T-helper 17 cell (primary cell): ENCODE results near the gene ARMC12. TPM values are rescaled to one million over a fixed set of nuclear protein-coding genes. Genes with fewer than 3 reads are reported as not detected.

Source experiments
- ATAC-seq: fragments of 150-1000 bp; cut with Tn5 transposase; 2 replicates; pipeline ENCODE4 v1.10.0; 2021; ENCODE audit warnings: mild to moderate bottlenecking, moderate library complexity
- DNase-seq, 3 donors: peaks; one replicate each; pipeline versions ENCODE4 v3.0.0 to v3.0.0-alpha.2; 2020 to 2021
- H3K9me3 ChIP-seq: one replicate; pipeline ENCODE4 v1.7.0; 2013; ENCODE audit warnings: low read length, mild to moderate bottlenecking; ENCODE audit not compliant: control insufficient read depth, poor library complexity, severe bottlenecking
- H3K27ac Mint-ChIP-seq: one replicate; pipeline ENCODE4 v1.8.0; 2022; ENCODE audit warnings: mild to moderate bottlenecking, moderate library complexity, mixed read lengths
- H3K27me3 Mint-ChIP-seq: one replicate; pipeline ENCODE4 v1.8.0; 2022; ENCODE audit warnings: mixed read lengths
- H3K36me3 Mint-ChIP-seq: one replicate; pipeline ENCODE4 v1.8.0; 2022; ENCODE audit warnings: low read depth, mixed read lengths
- H3K4me1 Mint-ChIP-seq: one replicate; pipeline ENCODE4 v1.8.0; 2022; ENCODE audit warnings: mild to moderate bottlenecking, mixed read lengths
- H3K4me3 Mint-ChIP-seq: one replicate; pipeline ENCODE4 v1.8.0; 2022; ENCODE audit warnings: mild to moderate bottlenecking, moderate library complexity, mixed read lengths
- total RNA-seq, 4 donors: library from RNA in 2 of 4; stranded (reverse) in 2 of 4; gene quantifications; one replicate each; pipeline ENCODE4 v1.2.3 and lab custom pipeline; 2022 to 2026

The ARMC12 gene
- total RNA-seq, 2 donors from 2014 or later: 0.78 to 1.2 TPM

DNA sequence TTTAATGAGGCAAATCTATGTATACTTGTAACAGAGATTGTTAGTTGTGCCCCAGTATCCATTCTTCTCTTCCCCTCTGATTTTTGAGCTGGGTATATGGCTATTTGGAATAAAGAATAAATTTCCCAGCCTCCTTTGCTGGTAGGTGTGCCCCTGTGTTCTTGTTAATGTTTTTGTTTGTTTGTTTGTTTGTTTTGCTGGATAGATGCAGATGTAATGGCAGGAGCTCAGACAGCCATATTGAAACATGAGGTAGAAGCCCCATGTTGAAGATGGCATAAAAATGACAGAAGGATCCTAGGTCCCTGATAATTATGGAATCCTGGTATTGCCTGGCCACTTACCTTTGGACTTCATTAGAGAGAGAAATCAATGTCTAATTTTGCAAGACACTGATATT, 28.2 kb upstream of the ARMC12 start:
- H3K9me3 ChIP-seq: no peaks in the 10 kb centered on the region
- DNase-seq (no peak), ATAC-seq (no peak)
- Mint-ChIP-seq H3K27me3 (no peaks in the 10 kb centered on the region), H3K27ac (no peak overlapping the region), H3K4me1 (peaks cover 10% of the 10 kb centered on the region), H3K4me3 (no peak overlapping the region), H3K36me3 (peaks cover 4% of the 10 kb centered on the region)

DNA sequence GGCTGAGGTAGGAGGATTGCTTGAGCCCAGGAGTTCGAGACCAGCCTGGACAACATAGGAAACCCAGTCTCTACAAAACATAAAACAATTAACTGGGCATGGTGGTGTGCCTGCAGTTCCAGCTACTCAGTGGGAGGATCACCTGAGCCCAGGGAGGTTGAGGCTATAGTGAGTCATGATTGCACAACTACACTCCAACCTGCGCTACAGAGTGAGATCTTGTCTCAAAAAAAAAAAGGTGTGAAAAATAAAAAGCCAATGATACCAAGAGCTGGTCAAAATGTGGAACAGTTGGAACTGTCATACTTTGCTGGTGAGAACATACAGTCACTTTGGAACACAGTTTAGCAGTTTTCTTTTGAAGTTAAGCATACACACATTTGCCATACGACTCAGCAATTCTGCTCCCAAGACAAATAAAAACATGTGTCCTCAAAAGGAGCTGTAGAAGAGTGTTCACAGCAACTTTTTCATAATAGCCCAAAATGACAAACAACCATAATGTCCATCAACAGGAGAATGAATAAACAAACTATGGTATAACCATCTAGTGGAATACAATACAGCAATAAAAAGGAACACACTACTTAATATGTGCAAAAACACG, 26.5 kb upstream of the ARMC12 start:
- no peaks in the 10 kb centered on the region for H3K9me3 ChIP-seq
- no peak overlapping the region for H3K27ac Mint-ChIP-seq
- no peaks in the 10 kb centered on the region for H3K27me3 Mint-ChIP-seq
- H3K4me1 Mint-ChIP-seq: peaks cover 14% of the 10 kb centered on the region
- ATAC-seq (peak; percentile 45), DNase-seq (no peak)
- no peak overlapping the region for H3K4me3 Mint-ChIP-seq
- H3K36me3 Mint-ChIP-seq: peaks cover 4% of the 10 kb centered on the region

DNA sequence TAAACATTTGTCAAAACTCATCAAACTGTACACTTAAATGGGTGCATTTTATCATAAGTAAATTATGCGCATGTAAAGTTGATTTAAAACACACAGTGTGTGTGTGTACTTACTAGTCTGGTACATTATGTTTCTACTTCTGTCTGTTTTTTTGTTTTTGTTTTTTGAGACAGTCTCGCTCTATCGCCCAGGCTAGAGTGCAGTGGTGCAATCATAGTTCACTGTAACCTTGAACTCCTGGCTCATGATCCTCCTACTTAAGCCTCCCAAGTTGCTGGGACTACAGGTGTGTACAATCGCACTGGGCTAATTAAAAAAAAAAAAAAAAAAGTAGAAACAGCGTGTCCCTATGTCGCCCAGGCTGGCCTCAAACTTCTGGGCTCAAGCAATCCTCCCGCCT, 25.1 kb upstream of the ARMC12 start:
- Mint-ChIP-seq H3K36me3 (peaks cover 4% of the 10 kb centered on the region), H3K4me1 (peaks cover 25% of the 10 kb centered on the region), H3K27me3 (no peaks in the 10 kb centered on the region), H3K27ac (no peak overlapping the region), H3K4me3 (no peak overlapping the region)
- ATAC-seq (no peak), DNase-seq (no peak)
- no peaks in the 10 kb centered on the region for H3K9me3 ChIP-seq

DNA sequence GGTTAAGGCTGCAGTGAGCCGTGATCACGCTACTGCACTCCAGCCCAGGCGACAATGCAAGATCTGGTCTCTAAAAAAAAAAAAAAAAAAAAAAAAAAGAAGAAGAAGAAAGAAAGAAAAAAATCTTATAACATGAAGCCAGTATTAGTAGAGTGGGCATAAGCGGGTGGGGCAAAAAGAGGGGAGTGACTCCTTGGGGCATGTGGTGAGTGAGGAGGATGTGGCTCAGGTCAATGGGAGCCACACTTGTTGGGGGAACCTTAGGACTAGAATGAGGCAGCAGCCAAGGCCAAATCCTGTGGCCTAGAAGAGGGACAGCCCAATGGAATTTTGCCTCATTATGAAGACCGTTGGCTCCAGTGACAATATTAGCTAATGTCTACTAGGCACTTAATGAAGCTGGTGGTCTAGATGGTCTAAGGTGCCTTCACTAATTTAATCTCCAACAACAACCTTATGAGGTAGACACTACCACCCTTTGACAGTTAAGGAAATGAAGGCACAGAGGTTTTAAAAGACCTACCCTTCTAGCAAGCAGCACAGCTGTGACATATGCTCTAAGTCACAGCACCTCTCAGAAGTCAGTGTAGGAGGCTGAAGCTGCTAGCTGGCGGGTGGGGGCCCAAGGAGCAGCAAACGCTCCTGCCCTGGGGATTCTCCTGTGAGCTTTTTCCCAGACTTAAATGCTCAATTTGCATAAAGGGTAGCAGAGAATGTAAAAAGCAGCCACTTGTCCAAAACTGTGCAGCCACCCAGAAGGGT, 23.6 kb upstream of the ARMC12 start:
- DNase-seq: no peak
- Mint-ChIP-seq H3K27me3 (no peaks in the 10 kb centered on the region), H3K27ac (peak overlapping the region; percentile 75), H3K36me3 (peaks cover 4% of the 10 kb centered on the region), H3K4me3 (no peak overlapping the region), H3K4me1 (peaks cover 37% of the 10 kb centered on the region)
- no peaks in the 10 kb centered on the region for H3K9me3 ChIP-seq
- ATAC-seq: no peak

DNA sequence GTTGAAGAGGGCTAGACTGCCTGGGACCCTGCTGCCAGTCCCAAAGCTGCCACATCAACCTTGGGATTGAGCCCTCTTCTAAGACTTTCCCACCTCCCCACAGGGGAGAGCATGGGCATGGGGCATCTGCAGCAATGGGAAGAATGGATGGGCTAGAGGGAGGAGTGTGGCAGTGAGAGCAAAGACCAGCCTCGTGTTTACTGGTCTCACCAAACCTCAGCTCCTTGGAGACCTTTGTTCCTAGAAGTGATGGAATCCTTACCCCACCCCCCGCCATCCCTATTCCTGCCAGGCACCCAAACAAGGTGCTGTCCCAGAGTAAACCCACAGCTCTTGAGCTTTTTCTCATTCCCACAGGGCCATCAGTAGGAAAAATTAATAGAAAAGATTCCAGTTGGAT, 20.0 kb upstream of the ARMC12 start:
- DNase-seq: no peak
- H3K27ac Mint-ChIP-seq: no peak overlapping the region
- no peaks in the 10 kb centered on the region for H3K36me3 Mint-ChIP-seq
- no peaks in the 10 kb centered on the region for H3K27me3 Mint-ChIP-seq
- H3K4me1 Mint-ChIP-seq: peaks cover 51% of the 10 kb centered on the region
- no peaks in the 10 kb centered on the region for H3K9me3 ChIP-seq
- no peak overlapping the region for H3K4me3 Mint-ChIP-seq
- no peak for ATAC-seq

DNA sequence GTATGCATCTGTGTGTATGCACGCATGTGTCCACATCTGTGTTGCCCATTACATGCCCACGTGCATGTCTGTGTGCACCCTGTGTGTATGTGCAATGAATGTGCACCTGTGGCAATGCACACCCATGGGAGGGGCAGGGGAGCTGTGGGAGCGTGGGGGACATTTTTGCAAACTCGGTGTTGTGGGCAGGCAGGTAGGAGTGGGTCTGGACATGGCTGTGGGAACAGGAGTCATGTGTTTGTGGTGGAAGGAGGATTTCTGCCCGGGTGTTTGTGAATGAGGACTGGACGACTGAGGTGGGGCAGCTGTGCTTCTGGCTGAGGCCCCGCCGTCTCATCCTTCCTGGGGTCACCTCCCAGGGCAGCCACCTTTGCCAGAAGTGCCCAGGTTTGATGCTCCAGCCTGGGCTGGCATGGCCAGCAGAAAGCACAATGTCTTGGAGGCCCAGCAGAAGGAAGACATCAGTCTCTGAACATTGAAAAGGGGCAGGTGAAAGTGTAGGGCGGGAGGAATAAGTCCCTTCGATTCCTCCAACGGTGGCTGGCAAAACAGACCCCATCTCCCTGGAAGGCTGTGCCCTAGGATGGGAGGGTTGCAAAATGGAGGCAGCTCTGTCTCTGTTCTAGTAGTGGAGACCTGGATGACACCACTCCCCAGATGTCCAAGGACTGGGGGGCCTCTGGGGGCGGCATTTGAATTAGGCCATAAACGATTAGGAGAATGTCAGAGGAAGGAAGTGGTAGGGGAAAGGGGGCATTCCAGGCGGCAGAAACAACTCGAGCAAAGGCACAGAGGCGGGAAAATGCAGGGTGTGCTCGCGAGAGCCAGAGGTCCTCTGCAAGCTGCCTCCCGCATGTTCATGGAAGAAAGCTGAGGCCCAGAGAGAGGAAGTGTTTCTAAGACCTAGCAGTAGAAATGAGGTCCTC, 19.1 kb upstream of the ARMC12 start:
- no peaks in the 10 kb centered on the region for H3K27me3 Mint-ChIP-seq
- no peak for DNase-seq
- ATAC-seq: no peak
- H3K36me3 Mint-ChIP-seq: no peaks in the 10 kb centered on the region
- H3K9me3 ChIP-seq: no peaks in the 10 kb centered on the region
- peaks cover 54% of the 10 kb centered on the region for H3K4me1 Mint-ChIP-seq
- H3K27ac Mint-ChIP-seq: peak overlapping the region; percentile 90
- peak overlapping the region; percentile 81 for H3K4me3 Mint-ChIP-seq

DNA sequence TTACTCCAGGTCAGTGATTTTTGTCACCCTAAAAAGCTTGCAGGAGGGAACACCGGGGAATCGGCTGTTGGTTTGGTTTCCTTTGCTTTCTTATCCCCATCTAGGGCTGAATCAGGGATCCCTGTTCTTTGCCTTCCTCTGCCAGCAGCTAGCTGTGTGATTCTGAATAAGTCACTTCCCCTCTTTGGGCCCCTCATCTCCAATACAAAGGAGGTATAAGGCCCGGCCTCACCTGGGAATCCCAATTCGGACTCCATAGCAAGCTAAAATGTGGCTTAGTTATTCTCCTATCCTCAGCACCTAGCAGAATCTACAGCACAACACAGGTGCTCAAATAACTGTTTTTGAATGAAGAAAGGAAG, 18.5 kb upstream of the ARMC12 start:
- Mint-ChIP-seq H3K36me3 (peaks cover 2% of the 10 kb centered on the region), H3K4me1 (peaks cover 54% of the 10 kb centered on the region), H3K27ac (peak overlapping the region; percentile 90), H3K4me3 (peak overlapping the region; percentile 77), H3K27me3 (no peaks in the 10 kb centered on the region)
- ATAC-seq: no peak
- no peak for DNase-seq
- no peaks in the 10 kb centered on the region for H3K9me3 ChIP-seq

DNA sequence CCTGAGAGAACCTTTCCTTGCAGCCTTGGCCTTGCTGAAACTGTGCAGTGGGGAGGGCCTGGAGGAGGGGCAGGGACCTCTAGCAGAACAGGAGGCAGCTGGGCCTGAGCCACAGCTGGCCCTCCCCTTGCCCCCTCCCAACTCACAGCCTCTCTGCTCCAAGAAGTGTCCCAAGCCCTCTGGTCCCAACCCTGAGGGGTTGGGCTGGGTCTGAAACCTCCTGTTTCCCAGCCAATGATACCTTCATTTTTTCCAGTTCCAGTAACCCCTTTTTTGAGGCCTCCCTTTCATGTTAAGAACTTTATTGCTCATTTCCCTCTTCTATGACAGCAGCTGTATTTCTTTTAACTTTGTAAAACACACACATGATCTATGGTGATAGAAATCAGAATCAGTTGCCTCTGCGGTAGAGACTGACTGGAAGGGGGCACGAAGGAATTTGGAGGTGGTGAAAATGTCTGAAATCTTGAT, 17.9 kb upstream of the ARMC12 start:
- ATAC-seq (peak; percentile 50), DNase-seq (no peak)
- Mint-ChIP-seq H3K27ac (peak overlapping the region; percentile 90), H3K4me1 (peaks cover 56% of the 10 kb centered on the region), H3K27me3 (no peaks in the 10 kb centered on the region), H3K4me3 (peak overlapping the region; percentile 77), H3K36me3 (peaks cover 3% of the 10 kb centered on the region)
- no peaks in the 10 kb centered on the region for H3K9me3 ChIP-seq

DNA sequence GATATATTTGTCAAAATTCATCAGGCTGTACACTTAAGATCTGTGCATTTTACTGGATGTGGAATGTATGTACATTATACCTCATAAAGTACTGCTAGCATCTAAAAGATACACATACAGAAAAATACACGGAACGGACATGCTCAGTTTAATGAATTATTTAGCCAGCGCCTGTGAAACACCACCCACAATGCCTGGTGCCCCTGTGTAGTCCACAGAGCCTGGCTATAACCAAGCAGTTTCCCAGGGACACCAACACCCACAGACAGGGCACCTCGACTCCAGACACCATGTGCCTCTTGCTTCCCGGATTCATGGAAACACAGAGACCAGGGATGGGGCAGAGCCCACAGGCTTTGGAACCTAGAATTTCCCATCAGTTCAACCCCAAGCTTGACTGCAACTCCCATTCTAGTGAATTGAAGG, 17.4 kb upstream of the ARMC12 start:
- Mint-ChIP-seq H3K4me1 (peaks cover 61% of the 10 kb centered on the region), H3K4me3 (peak overlapping the region; percentile 77), H3K36me3 (peaks cover 3% of the 10 kb centered on the region), H3K27me3 (no peaks in the 10 kb centered on the region), H3K27ac (peak overlapping the region; percentile 90)
- DNase-seq (no peak), ATAC-seq (peak; percentile 30)
- H3K9me3 ChIP-seq: no peaks in the 10 kb centered on the region

DNA sequence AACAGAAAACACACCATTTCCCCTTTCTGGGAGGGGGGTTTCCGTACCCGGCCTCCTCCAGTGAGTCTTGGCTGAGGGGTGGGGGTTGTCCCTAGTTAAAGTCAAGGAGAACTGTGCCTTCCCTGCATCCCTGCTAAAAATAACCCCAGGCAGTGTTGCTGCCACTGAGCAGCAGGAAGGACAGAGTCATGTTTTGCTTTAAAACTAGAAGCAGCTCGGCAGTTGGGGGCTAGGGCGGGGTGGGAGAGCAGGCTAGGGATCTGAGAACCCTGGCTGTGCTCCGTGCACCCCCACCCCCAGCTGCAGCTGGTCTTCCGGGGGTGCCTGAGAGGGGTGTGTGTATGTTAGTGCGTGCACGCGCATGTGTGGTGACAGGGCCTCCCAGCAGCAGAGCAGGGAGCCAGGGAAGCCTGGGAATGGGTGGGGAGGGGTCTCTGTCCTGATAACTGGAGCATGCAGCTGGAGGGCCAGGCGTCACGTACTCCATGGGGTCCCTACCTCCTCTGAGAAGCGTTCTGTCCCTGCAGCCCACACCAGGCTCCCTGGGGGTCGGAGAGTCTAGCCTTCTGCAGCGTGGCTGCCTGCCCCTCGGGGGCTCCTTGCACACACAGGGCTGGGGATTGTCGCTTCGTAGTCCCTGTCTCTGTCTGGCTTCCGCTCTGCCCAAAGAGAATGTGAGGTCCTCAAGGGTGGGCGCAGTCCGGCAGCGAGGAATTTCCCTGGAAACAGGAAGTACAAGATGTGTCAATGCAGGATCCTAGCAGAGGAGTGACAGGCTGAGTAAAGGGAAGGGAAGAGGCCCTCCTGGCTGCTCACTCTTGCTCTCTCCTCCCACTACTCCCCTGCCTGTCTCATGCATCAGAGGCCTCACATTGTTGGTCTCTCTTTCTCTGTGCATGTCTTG, 16.8 kb upstream of the ARMC12 start:
- H3K4me1 Mint-ChIP-seq: peaks cover 68% of the 10 kb centered on the region
- peak overlapping the region; percentile 77 for H3K4me3 Mint-ChIP-seq
- H3K27me3 Mint-ChIP-seq: no peaks in the 10 kb centered on the region
- ATAC-seq (peak; percentile 51), DNase-seq (no peak)
- no peaks in the 10 kb centered on the region for H3K9me3 ChIP-seq
- H3K27ac Mint-ChIP-seq: peak overlapping the region; percentile 90
- H3K36me3 Mint-ChIP-seq: peaks cover 3% of the 10 kb centered on the region

DNA sequence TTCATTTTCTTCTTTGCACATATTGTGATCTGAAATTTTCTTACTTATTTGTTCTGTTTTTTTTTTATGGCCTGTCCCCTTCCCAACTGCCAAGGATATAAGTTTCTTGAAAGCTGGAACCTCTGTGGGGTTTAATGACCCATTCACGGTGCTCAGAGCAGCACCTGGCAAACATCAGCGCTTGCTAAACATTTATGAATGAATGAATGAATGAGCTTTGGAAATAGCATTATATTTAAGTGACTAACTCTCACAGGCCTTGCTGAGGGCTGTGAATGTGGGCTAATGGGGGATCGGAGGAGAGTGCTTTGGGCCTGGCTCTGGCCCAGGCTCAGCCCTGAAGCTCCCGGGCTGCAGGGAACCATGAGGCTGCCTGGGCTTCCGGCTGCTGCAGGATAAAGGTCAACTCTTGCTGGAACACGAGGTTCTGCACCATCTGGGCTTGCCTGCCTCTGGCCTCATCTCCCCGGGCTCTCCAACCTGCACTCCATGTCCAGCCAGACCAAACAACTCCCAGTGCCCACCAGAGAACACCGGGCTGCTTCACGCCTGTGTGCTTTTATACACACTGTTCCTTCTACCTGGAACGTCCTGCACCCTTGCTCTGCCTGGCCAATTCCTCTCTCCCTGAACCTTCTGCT, 14.6 kb upstream of the ARMC12 start:
- H3K27me3 Mint-ChIP-seq: no peaks in the 10 kb centered on the region
- no peak overlapping the region for H3K4me3 Mint-ChIP-seq
- no peak overlapping the region for H3K27ac Mint-ChIP-seq
- no peaks in the 10 kb centered on the region for H3K9me3 ChIP-seq
- ATAC-seq (no peak), DNase-seq (no peak)
- H3K4me1 Mint-ChIP-seq: peaks cover 71% of the 10 kb centered on the region
- H3K36me3 Mint-ChIP-seq: peaks cover 3% of the 10 kb centered on the region

DNA sequence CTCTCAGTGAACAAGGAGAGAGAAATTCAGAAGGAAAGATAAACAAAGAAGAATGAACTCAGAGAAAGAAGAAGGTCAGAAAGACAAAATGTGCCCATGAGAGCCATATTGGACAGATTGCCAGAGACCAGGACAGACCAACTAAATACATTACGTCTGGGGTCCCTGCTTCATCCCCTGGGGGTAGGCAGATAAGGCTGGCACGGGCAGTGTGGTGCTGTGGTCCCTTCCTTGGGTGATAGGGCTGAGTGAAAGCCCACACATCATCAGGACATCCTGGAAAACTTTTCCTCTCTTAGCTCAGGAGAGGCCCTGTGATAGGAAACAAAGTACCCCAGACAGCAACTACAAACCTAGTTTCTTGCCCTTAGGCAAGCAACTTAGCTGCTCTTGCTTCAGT, 13.2 kb upstream of the ARMC12 start:
- no peak for ATAC-seq
- Mint-ChIP-seq H3K36me3 (peaks cover 3% of the 10 kb centered on the region), H3K27ac (peak overlapping the region; percentile 56)

More for the DNA sequence above, 13.2 kb upstream of the ARMC12 start:
- no peak for DNase-seq
- H3K4me1 Mint-ChIP-seq: peaks cover 68% of the 10 kb centered on the region
- H3K4me3 Mint-ChIP-seq: no peak overlapping the region
- no peaks in the 10 kb centered on the region for H3K9me3 ChIP-seq
- no peaks in the 10 kb centered on the region for H3K27me3 Mint-ChIP-seq
